ENCODE measurements around the gene TNS2. TPM values are rescaled to one million over a fixed set of nuclear protein-coding genes. Genes with fewer than 3 reads are reported as not detected.

The TNS2 gene
- total and polyA plus RNA-seq, 9 of the 15 experiments (the other 6 are each of a cell fraction or from before 2014, with no cell fraction given) = 0.28 to 3.1 (median 1.2) TPM; not detected in 1

GRCh38 chr12:53005986-53006809 lies 43.7 kb upstream of the TNS2 start, which contains the start of gene EIF4B (continued):
- TF ChIP-seq, protein P1, sequence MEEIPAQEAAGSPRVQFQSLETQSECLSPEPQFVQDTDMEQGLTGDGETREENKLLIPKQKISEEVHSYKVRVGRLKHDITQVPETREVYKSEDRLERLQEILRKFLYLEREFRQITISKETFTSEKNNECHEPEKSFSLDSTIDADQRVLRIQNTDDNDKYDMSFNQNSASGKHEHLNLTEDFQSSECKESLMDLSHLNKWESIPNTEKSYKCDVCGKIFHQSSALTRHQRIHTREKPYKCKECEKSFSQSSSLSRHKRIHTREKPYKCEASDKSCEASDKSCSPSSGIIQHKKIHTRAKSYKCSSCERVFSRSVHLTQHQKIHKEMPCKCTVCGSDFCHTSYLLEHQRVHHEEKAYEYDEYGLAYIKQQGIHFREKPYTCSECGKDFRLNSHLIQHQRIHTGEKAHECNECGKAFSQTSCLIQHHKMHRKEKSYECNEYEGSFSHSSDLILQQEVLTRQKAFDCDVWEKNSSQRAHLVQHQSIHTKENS (CRISPR knock-in tag; IDR thresholded peaks at IDR 0.05) = no peak
- TF ChIP-seq VEZF1 (CRISPR knock-in tag; IDR thresholded peaks at IDR 0.05) = peak; percentile 78
- TF ChIP-seq ZNF696 (CRISPR knock-in tag; conservative IDR thresholded peaks at IDR 0.05) = no peak
- TF ChIP-seq, protein P2, sequence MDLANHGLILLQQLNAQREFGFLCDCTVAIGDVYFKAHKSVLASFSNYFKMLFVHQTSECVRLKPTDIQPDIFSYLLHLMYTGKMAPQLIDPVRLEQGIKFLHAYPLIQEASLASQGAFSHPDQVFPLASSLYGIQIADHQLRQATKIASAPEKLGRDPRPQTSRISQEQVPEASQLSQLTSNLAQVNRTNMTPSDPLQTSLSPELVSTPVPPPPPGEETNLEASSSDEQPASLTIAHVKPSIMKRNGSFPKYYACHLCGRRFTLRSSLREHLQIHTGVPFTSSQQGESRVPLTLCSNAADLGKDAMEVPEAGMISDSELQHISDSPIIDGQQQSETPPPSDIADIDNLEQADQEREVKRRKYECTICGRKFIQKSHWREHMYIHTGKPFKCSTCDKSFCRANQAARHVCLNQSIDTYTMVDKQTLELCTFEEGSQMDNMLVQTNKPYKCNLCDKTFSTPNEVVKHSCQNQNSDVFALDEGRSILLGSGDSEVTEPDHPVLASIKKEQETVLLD (IDR thresholded peaks at IDR 0.05) = 0 out of 2 replicates have a peak, but pooled peaks have one; percentile 41
- TF ChIP-seq, protein P3, sequence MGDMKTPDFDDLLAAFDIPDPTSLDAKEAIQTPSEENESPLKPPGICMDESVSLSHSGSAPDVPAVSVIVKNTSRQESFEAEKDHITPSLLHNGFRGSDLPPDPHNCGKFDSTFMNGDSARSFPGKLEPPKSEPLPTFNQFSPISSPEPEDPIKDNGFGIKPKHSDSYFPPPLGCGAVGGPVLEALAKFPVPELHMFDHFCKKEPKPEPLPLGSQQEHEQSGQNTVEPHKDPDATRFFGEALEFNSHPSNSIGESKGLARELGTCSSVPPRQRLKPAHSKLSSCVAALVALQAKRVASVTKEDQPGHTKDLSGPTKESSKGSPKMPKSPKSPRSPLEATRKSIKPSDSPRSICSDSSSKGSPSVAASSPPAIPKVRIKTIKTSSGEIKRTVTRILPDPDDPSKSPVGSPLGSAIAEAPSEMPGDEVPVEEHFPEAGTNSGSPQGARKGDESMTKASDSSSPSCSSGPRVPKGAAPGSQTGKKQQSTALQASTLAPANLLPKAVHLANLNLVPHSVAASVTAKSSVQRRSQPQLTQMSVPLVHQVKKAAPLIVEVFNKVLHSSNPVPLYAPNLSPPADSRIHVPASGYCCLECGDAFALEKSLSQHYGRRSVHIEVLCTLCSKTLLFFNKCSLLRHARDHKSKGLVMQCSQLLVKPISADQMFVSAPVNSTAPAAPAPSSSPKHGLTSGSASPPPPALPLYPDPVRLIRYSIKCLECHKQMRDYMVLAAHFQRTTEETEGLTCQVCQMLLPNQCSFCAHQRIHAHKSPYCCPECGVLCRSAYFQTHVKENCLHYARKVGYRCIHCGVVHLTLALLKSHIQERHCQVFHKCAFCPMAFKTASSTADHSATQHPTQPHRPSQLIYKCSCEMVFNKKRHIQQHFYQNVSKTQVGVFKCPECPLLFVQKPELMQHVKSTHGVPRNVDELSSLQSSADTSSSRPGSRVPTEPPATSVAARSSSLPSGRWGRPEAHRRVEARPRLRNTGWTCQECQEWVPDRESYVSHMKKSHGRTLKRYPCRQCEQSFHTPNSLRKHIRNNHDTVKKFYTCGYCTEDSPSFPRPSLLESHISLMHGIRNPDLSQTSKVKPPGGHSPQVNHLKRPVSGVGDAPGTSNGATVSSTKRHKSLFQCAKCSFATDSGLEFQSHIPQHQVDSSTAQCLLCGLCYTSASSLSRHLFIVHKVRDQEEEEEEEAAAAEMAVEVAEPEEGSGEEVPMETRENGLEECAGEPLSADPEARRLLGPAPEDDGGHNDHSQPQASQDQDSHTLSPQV (IDR thresholded peaks at IDR 0.05) = no peak
- TF ChIP-seq MBD2 (IDR thresholded peaks at IDR 0.05; ENCODE audit: borderline replicate concordance, low read depth) = no peak; the same call in 1 of the 2 replicates
- no peak for TF ChIP-seq TCFL5 (CRISPR knock-in tag; conservative IDR thresholded peaks at IDR 0.05)
- TF ChIP-seq ZNF324 (CRISPR knock-in tag; IDR thresholded peaks at IDR 0.05) = no peak
- peak; percentile 52; the same call in 1 of the 2 replicates for TF ChIP-seq CEBPB (tag; IDR thresholded peaks at IDR 0.05)
- TF ChIP-seq NBN (IDR thresholded peaks at IDR 0.05; ENCODE audit: low read depth) = 0 out of 2 replicates have a peak, but pooled peaks have one; percentile 26
- TF ChIP-seq MCM5 (IDR thresholded peaks at IDR 0.05; ENCODE audit: low read depth) = no peak
- no peak for TF ChIP-seq NCOA4 (IDR thresholded peaks at IDR 0.05; ENCODE audit: partially characterized antibody)
- 0 out of 2 replicates have a peak, but pooled peaks have one; percentile 78 for TF ChIP-seq SREBF2 (CRISPR knock-in tag; IDR thresholded peaks at IDR 0.05)
- no peak for TF ChIP-seq HES1 (IDR thresholded peaks at IDR 0.05; ENCODE audit: low read depth)
- no peak for TF ChIP-seq CLOCK (CRISPR knock-in tag; IDR thresholded peaks at IDR 0.05; ENCODE audit: borderline replicate concordance)
